Renal pelvis (tissue), 4 donors: Measurements from ENCODE around the gene SSR3. TPM values are rescaled to one million over a fixed set of nuclear protein-coding genes. Genes with fewer than 3 reads are reported as not detected.

ENCODE experiments used
- DNase-seq: peaks from one replicate; pipeline ENCODE4 v3.0.0-alpha.2; 2013
- polyA plus RNA-seq, 3 donors: library from polyadenylated mRNA; unstranded; fragments of 120-200 nt; gene quantifications; one replicate each; pipeline ENCODE4 v1.2.1, GENCODE V29; 2013; ENCODE audit not compliant: insufficient read length in 3 of 3

SSR3 gene
- polyA plus RNA-seq, 3 donors = 125 to 143 (median 141) TPM

GRCh38 chr3:156497326-156497725 is 57.6 kb downstream of the SSR3 start:
- DNase-seq = no peak

- no peak for DNase-seq
Observed at GRCh38 chr3:156495816-156496215, 59.1 kb downstream of the SSR3 start.

GRCh38 chr3:156493887-156494286 is 61.0 kb downstream of the SSR3 start:
- no peak for DNase-seq

- no peak for DNase-seq
Observed at GRCh38 chr3:156492801-156493261, 62.1 kb downstream of the SSR3 start.

GRCh38 chr3:156491192-156491591 is 63.7 kb downstream of the SSR3 start:
- no peak for DNase-seq

Other genes with a start within 250 kb of the SSR3 start
- gene TIPARP, start 119.5 kb upstream of the SSR3 start, polyA plus RNA-seq = 10 to 100 TPM; 22.4 to 23.8 (median 23.1) TPM